Adrenal gland (tissue), 12 donors: ENCODE results near the gene MYH10. TPM values are rescaled to one million over a fixed set of nuclear protein-coding genes. Genes with fewer than 3 reads are reported as not detected.

Experiments
- DNase-seq, 7 donors: peaks; one replicate each; pipeline ENCODE4 v3.0.0-alpha.2; 2019 to 2020
- H3K27ac ChIP-seq, 5 donors: fragments of 200-600 bp; sonication (generic) in 4 of 5; 1 replicate in 3 of 5; 2 replicates in 2 of 5; pipeline versions ENCODE4 v1.5.1 to v1.8.0; 2016 to 2020; ENCODE audit warnings: mild to moderate bottlenecking in 1 of 5
- H3K27me3 ChIP-seq: fragments of 200-600 bp; 2 replicates; pipeline ENCODE4 v1.8.0; 2021
- H3K36me3 ChIP-seq, 2 donors: fragments of 200-600 bp; replicated peaks in 1 of 2; 1 replicate in 1 of 2; 2 replicates in 1 of 2; pipeline versions ENCODE4 v1.5.1 to v1.8.0; 2018 to 2022
- H3K4me1 ChIP-seq, 2 donors: fragments of 200-600 bp; replicated peaks in 1 of 2; 1 replicate in 1 of 2; 2 replicates in 1 of 2; pipeline versions ENCODE4 v1.5.1 to v1.8.0; 2018 to 2021
- H3K4me3 ChIP-seq, 4 donors: fragments of 200-600 bp; sonication (generic) in 3 of 4; one replicate each; pipeline ENCODE4 v1.5.1; 2016 to 2018
- H3K9me3 ChIP-seq, 3 donors: fragments of 200-600 bp; sonication (generic) in 1 of 3; replicated peaks in 1 of 3; 1 replicate in 2 of 3; 2 replicates in 1 of 3; pipeline versions ENCODE4 v1.5.1 to v1.8.0; 2016 to 2021
- CTCF ChIP-seq, 6 experiments: fragments of 450-650 bp in 4 of 6; fragments of 200-600 bp in 2 of 6; sonication (generic) in 1 of 6; IDR thresholded peaks; 1 replicate in 5 of 6; 2 replicates in 1 of 6; pipeline versions ENCODE4 v1.5.1 to v1.8.0; 2016 to 2021; ENCODE audit warnings: antibody characterized with exemption in 6 of 6, mild to moderate bottlenecking in 2 of 6, moderate library complexity in 1 of 6
- POLR2A ChIP-seq, 2 donors: fragments of 450-650 bp; IDR thresholded peaks; one replicate each; pipeline ENCODE4 v1.6.1; 2017; ENCODE audit warnings: antibody characterized with exemption in 2 of 2, mild to moderate bottlenecking in 2 of 2, moderate library complexity in 1 of 2
- WGBS, 4 donors: extraction: QIAGEN DNeasy Blood & Tissue Kit in 2 of 4; methylation state at CpG; one replicate each; pipeline versions ENCODE4 v1.1.5 to v1.1.7; 2013 to 2017; 5-methylcytosine and 5-hydroxymethylcytosine counted together
- intact Hi-C, 2 donors: fragments of 100-400 bp; cut with DNase I; formaldehyde crosslinking; loops; one replicate each; pipeline versions ENCODE4 v1.14.1 to v1.15.0; 2022 to 2023
- polyA plus RNA-seq, 3 donors: library from polyadenylated mRNA; stranded (reverse); fragments of 200-250 nt in 2 of 3; fragments of 350-450 nt in 1 of 3; fragmentation: Illumina TruSeq in 1 of 3; extraction: RNeasy Lipid Tissue Mini Kit (QIAGEN cat#74804) in 1 of 3; gene quantifications; one replicate each; pipeline ENCODE4 v1.2.3, GENCODE V29; 2013 to 2014
- total RNA-seq, 9 donors: library from RNA; depleted of rRNA in 4 of 9; stranded (reverse); fragments of >200 nt in 4 of 9; fragments of 120-200 nt in 1 of 9; fragmentation: NEBNext Ultra II Directional in 1 of 9; extraction: Animal tissue kit (Norgen Biotek cat#: 25700) in 1 of 9; gene quantifications; one replicate each; pipeline versions ENCODE4 v1.1.0 to v1.2.4, GENCODE V29; 2013 to 2023
- donor health status: healthy with polysubstance abuse.
- donor health status: Bipolar disorder and iron deficiency.
- donor health status: DM: yes; HTN: yes; CAD: no.
- donor health status: DM: no; HTN: no; CAD: no.
- donor health status: DM: no; HTN: no; CAD: no.
- donor health status: DM: yes; HTN: yes; CAD: no.

The MYH10 gene
- total and polyA plus RNA-seq, 12 donors, result 9.8 to 101 (median 41.0) TPM

DNA sequence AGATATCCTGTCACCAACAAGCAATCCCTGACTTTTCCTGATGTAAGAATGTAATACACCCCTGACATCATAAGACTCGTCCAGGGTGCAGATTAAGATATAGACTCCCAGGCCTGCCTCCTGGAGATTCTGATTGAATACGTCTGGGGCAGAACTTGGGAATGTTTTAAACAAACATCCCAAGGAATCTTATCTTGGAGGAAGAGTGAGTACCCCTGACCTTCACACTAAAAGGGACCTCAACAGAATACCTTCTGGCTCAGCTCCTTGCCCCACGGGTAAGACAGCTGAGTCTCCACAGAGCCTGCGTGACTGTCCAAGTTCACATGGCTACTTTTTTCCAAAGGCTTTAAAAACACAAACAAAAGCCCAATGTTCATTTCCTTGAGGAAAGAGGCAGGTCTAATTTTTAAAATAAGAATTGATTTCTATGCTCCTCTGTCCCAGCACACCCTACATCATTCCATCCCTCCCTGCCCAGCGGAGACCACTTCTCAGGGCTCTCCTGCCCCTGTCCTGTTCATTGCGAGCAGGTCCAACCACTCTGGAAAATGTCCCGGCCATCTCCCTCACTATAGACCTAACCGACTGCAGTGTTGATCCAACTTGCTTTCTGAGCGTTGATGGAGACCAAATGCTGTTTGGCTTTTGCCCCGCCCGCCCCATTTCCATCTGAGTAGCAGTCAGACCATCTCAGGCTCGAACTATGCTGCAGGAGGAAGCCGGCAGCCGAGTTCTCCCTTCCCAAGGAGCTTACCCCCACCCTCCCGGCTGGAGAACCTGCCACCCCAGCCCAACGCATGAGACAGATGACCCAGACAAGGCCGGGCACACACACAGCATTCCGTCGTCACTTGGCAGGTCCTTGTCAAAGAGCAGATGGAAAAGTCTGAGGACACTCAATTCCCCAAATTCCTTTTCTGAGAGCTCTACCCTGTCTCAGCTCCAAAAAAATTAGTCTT is 44.1 kb upstream of the MYH10 start:
- Histone ChIP-seq H3K4me3 (no peak overlapping the region), H3K27me3 (no peaks in the 10 kb centered on the region), H3K4me1 (peaks cover 0 to 14% of the 10 kb centered on the region in 2 donors), H3K27ac (peak overlapping the region in 3 of 5 donors; percentile 31 to 67 (median 60)), H3K9me3 (no peaks in the 10 kb centered on the region), H3K36me3 (no peaks in the 10 kb centered on the region)
- WGBS, 4 donors, result 46 to 61% (median 56%) methylated on average over 19 of the region's 19 CpGs
- no peak for TF ChIP-seq CTCF (IDR thresholded peaks at IDR 0.05)
- no peak for TF ChIP-seq POLR2A (IDR thresholded peaks at IDR 0.05)
- peak in 5 of 7 donors; percentile 5 to 67 (median 28) for DNase-seq
- intact Hi-C loops, result no loop called here

GRCh38 chr17:8673612-8674011 is 43.1 kb upstream of the MYH10 start:
- Histone ChIP-seq H3K27me3 (no peaks in the 10 kb centered on the region), H3K36me3 (no peaks in the 10 kb centered on the region), H3K9me3 (no peaks in the 10 kb centered on the region), H3K4me3 (no peak overlapping the region), H3K4me1 (peaks cover 0 to 14% of the 10 kb centered on the region in 2 donors), H3K27ac (peak overlapping the region in 2 of 5 donors; percentile 60 to 67)
- WGBS, 4 donors, result 31 to 46% (median 39%) methylated on average over 1 of the region's 1 CpG
- intact Hi-C loops, result no loop called here
- no peak for TF ChIP-seq POLR2A (IDR thresholded peaks at IDR 0.05)
- TF ChIP-seq CTCF (IDR thresholded peaks at IDR 0.05), result no peak
- DNase-seq, result peak in 6 of 7 donors; percentile 23 to 74 (median 34)

DNA sequence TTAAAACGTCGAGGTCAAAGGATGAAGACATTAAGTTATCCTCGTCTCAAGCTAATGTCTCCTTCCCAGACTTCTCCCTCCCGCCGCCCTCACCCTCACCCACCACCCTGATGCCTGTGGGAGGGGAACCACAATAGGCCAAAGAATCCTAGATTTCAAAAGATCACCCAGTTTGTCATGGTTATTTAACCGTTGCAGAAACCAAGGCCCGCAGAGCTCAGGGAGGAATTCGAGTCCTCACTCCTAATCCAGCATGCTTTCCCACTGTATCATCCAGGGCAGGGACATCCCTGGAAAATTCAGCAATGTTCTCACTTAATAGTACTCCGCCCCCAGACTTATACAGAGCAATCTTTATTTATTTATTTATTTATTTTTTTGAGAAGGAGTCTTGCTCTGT is 41.8 kb upstream of the MYH10 start:
- Histone ChIP-seq H3K36me3 (no peaks in the 10 kb centered on the region), H3K4me3 (no peak overlapping the region), H3K4me1 (peaks cover 0 to 14% of the 10 kb centered on the region in 2 donors), H3K27ac (no peak overlapping the region), H3K27me3 (no peaks in the 10 kb centered on the region), H3K9me3 (no peaks in the 10 kb centered on the region)
- DNase-seq, result no peak
- intact Hi-C loops, result no loop called here
- no peak for TF ChIP-seq POLR2A (IDR thresholded peaks at IDR 0.05)
- TF ChIP-seq CTCF (IDR thresholded peaks at IDR 0.05), result no peak
- 86 to 94% (median 88%) methylated on average over 9 of the region's 9 CpGs for WGBS, 4 donors

GRCh38 chr17:8670421-8670820 is 39.9 kb upstream of the MYH10 start:
- DNase-seq, result no peak
- H3K4me1 ChIP-seq, result peaks cover 0 to 14% of the 10 kb centered on the region in 2 donors
- TF ChIP-seq POLR2A (IDR thresholded peaks at IDR 0.05), result no peak
- TF ChIP-seq CTCF (IDR thresholded peaks at IDR 0.05), result no peak
- H3K36me3 ChIP-seq, result no peaks in the 10 kb centered on the region
- no peaks in the 10 kb centered on the region for H3K27me3 ChIP-seq
- no peak overlapping the region for H3K4me3 ChIP-seq
- intact Hi-C loops, result no loop called here
- H3K27ac ChIP-seq, result no peak overlapping the region
- H3K9me3 ChIP-seq, result no peaks in the 10 kb centered on the region
- 43 to 58% (median 53%) methylated on average over 4 of the region's 4 CpGs for WGBS, 4 donors
